NCI-H2081 (cell line): ENCODE measurements around the gene OR52H1.
"Not testable (repeated sequence)": the region's sequence is repeated elsewhere in the genome, so short reads cannot be mapped to it uniquely, and the experiment has no call there.

Experiments
- DNase-seq, 2 experiments: peaks; one replicate each; lab custom pipeline; 2025; lab: John Stamatoyannopoulos, UW

The OR52H1 gene

GRCh38 chr11:5548440-5548839, at the start of gene OR52H1:
Gene OR52H1, minus strand, starts transcription at chr11:5548540. Its CDS starts 3,035 bp downstream, at chr11:5545505.
- DNase-seq, result no peak

- no peak for DNase-seq
Measured at GRCh38 chr11:5597953-5598352, 49.6 kb upstream of the OR52H1 start.

- DNase-seq, result no peak
Measured at GRCh38 chr11:5596607-5597201, 48.4 kb upstream of the OR52H1 start, which contains the start of gene TRIM6. Gene TRIM6, plus strand, starts transcription at chr11:5596637. Its CDS starts 261 bp downstream, at chr11:5596898.

- no peak for DNase-seq
Measured at GRCh38 chr11:5593146-5593545, 44.8 kb upstream of the OR52H1 start.

- DNase-seq, result no peak
Measured at GRCh38 chr11:5592615-5593014, 44.3 kb upstream of the OR52H1 start.

- DNase-seq, result no peak
Measured at GRCh38 chr11:5591613-5592012, 43.3 kb upstream of the OR52H1 start.

GRCh38 chr11:5589906-5590305, 41.6 kb upstream of the OR52H1 start:
- DNase-seq, result not testable (repeated sequence)

GRCh38 chr11:5584458-5584857, 36.1 kb upstream of the OR52H1 start:
- DNase-seq, result not testable (repeated sequence)

- no peak for DNase-seq
Measured at GRCh38 chr11:5581014-5581413, 32.7 kb upstream of the OR52H1 start.

GRCh38 chr11:5580577-5580976, 32.2 kb upstream of the OR52H1 start, which contains the start of gene OR52B6:
Gene OR52B6, plus strand, starts transcription at chr11:5580877. Its CDS starts 0 bp downstream, at chr11:5580877.
- DNase-seq, result no peak

- no peak for DNase-seq
Measured at GRCh38 chr11:5577101-5577500, 28.8 kb upstream of the OR52H1 start.

GRCh38 chr11:5575152-5575551, 26.8 kb upstream of the OR52H1 start:
- no peak for DNase-seq

- DNase-seq, result no peak
Measured at GRCh38 chr11:5574654-5575053, 26.3 kb upstream of the OR52H1 start.

- DNase-seq, result no peak
Measured at GRCh38 chr11:5564259-5565019, 16.1 kb upstream of the OR52H1 start.

GRCh38 chr11:5557751-5558150, 9.4 kb upstream of the OR52H1 start:
- DNase-seq, result no peak

GRCh38 chr11:5556596-5557188, 8.4 kb upstream of the OR52H1 start:
- DNase-seq, result no peak

GRCh38 chr11:5553343-5553742, 5.0 kb upstream of the OR52H1 start:
- no peak for DNase-seq

- DNase-seq, result no peak
Measured at GRCh38 chr11:5550440-5551095, 2.2 kb upstream of the OR52H1 start.

- no peak for DNase-seq
Measured at GRCh38 chr11:5547982-5548381, 358 bp downstream of the OR52H1 start.

GRCh38 chr11:5546457-5546856, 1.9 kb downstream of the OR52H1 start:
- DNase-seq, result no peak

GRCh38 chr11:5541427-5541826, 6.9 kb downstream of the OR52H1 start:
- DNase-seq, result no peak

GRCh38 chr11:5536482-5536881, 11.9 kb downstream of the OR52H1 start:
- no peak for DNase-seq

GRCh38 chr11:5534046-5534445, 14.3 kb downstream of the OR52H1 start:
- no peak for DNase-seq
